Immature natural killer cell (primary cell): ENCODE results near the gene SKI. TPM values are rescaled to one million over a fixed set of nuclear protein-coding genes. Genes with fewer than 3 reads are reported as not detected.
"Not testable (repeated sequence)": the region's sequence is repeated elsewhere in the genome, so short reads cannot be mapped to it uniquely, and the experiment has no call there.

ENCODE experiments used
- DNase-seq, 3 donors: peaks; one replicate each; pipeline ENCODE4 v3.0.0; 2022; ENCODE audit warnings: mixed read lengths in 1 of 3
- H3K27ac Mint-ChIP-seq, 6 donors: one replicate each; pipeline ENCODE4 v1.8.0; 2020; ENCODE audit warnings: mixed read lengths in 6 of 6, mild to moderate bottlenecking in 5 of 6, inconsistent platforms in 4 of 6, moderate library complexity in 3 of 6
- H3K27me3 Mint-ChIP-seq, 3 donors: one replicate each; pipeline ENCODE4 v1.8.0; 2020 to 2021; ENCODE audit warnings: low read depth in 3 of 3, mild to moderate bottlenecking in 3 of 3, mixed read lengths in 3 of 3, moderate library complexity in 3 of 3, inconsistent platforms in 1 of 3
- H3K36me3 Mint-ChIP-seq, 3 donors: one replicate each; pipeline ENCODE4 v1.8.0; 2020; ENCODE audit warnings: mixed read lengths in 3 of 3, inconsistent platforms in 2 of 3, mild to moderate bottlenecking in 2 of 3
- H3K4me1 Mint-ChIP-seq, 2 donors: one replicate each; pipeline ENCODE4 v1.8.0; 2020; ENCODE audit warnings: inconsistent platforms in 2 of 2, mild to moderate bottlenecking in 2 of 2, mixed read lengths in 2 of 2, moderate library complexity in 1 of 2
- H3K4me3 Mint-ChIP-seq, 5 donors: one replicate each; pipeline ENCODE4 v1.8.0; 2020; ENCODE audit warnings: mild to moderate bottlenecking in 5 of 5, mixed read lengths in 5 of 5, inconsistent platforms in 3 of 5, moderate library complexity in 3 of 5
- H3K9me3 Mint-ChIP-seq, 6 donors: one replicate each; pipeline ENCODE4 v1.8.0; 2020; ENCODE audit warnings: mild to moderate bottlenecking in 6 of 6, mixed read lengths in 6 of 6, inconsistent platforms in 4 of 6, moderate library complexity in 3 of 6
- polyA plus RNA-seq, 3 donors: library from polyadenylated mRNA; unstranded; fragments of 300-500 nt; fragmentation: Illumina TruSeq; gene quantifications; one replicate each; pipeline ENCODE4 v1.2.3, GENCODE V29; 2021

Gene SKI
- polyA plus RNA-seq, 3 donors from 2014 or later, result 0.87 to 1.0 TPM; not detected in 1

- Mint-ChIP-seq H3K36me3 (no peaks in the 10 kb centered on the region), H3K4me3 (no peak overlapping the region), H3K27me3 (peaks cover 0 to 6% (median 3%) of the 10 kb centered on the region in 3 donors), H3K9me3 (no peaks in the 10 kb centered on the region), H3K4me1 (peaks cover 0 to 4% of the 10 kb centered on the region in 2 donors), H3K27ac (no peak overlapping the region)
- no peak for DNase-seq
These were observed 95.4 kb downstream of the SKI start for GRCh38 chr1:2323451-2323974.

- H3K27ac Mint-ChIP-seq, result peak overlapping the region in 3 of 6 donors; percentile 31 to 84 (median 83)
- no peaks in the 10 kb centered on the region for H3K36me3 Mint-ChIP-seq
- H3K4me3 Mint-ChIP-seq, result no peak overlapping the region
These were observed 96.6 kb downstream of the SKI start for GRCh38 chr1:2324553-2325366.

GRCh38 chr1:2326524-2326923 lies 98.4 kb downstream of the SKI start:
- H3K27ac Mint-ChIP-seq, result peak overlapping the region in 2 of 6 donors; percentile 78 to 81
- H3K4me3 Mint-ChIP-seq, result no peak overlapping the region
- peaks cover 0 to 6% (median 3%) of the 10 kb centered on the region in 3 donors for H3K27me3 Mint-ChIP-seq
- H3K4me1 Mint-ChIP-seq, result peaks cover 0 to 4% of the 10 kb centered on the region in 2 donors
- no peaks in the 10 kb centered on the region for H3K36me3 Mint-ChIP-seq
- H3K9me3 Mint-ChIP-seq, result no peaks in the 10 kb centered on the region
- DNase-seq, result no peak

More at GRCh38 chr1:2324553-2325366, 96.6 kb downstream of the SKI start:
- DNase-seq, result no peak
- no peaks in the 10 kb centered on the region for H3K9me3 Mint-ChIP-seq
- H3K4me1 Mint-ChIP-seq, result peaks cover 0 to 4% of the 10 kb centered on the region in 2 donors
- peaks cover 0 to 6% (median 3%) of the 10 kb centered on the region in 3 donors for H3K27me3 Mint-ChIP-seq

DNA sequence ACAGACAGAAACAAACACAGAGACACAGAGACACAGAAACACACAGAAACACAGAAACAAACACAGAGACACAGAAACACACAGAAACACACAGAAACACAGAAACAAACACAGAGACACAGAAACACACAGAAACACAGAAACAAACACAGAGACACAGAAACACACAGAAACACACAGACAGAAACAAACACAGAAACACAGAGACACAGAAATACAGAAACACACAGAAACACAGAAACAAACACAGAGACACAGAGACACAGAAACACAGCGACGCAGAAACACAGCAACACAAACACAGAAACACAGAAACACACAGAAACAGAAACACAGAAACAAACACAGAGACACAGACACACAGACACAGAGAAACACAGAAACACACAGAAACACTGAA lies 99.0 kb downstream of the SKI start:
- H3K27me3 Mint-ChIP-seq, H3K36me3 Mint-ChIP-seq, H3K4me1 Mint-ChIP-seq, H3K9me3 Mint-ChIP-seq, DNase-seq: not testable (repeated sequence)
- peak overlapping the region in 3 of 6 donors; percentile 26 to 81 (median 78) for H3K27ac Mint-ChIP-seq
- H3K4me3 Mint-ChIP-seq, result peak overlapping the region in 1 of 5 donors; percentile 6

DNA sequence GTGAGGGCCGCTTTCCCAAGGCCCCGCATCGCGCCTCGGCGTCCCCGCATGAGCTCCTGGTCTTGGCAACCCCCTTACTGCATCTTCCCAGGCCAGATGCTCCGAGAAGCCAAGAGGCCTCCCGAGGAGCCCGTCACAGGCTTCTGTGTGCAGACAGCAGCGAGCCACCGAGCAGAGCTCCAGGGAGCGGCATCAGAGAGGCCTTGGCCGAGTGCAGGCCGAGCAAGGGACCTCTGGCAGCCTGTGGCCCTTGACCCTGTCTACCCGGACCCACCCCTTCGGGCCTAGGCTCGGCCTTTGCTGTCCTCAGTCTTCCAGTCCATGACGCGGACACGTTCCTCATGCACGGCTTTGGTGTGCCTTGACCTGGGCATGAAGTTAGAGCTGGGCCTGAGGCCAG lies 99.7 kb downstream of the SKI start:
- peaks cover 0 to 4% of the 10 kb centered on the region in 2 donors for H3K4me1 Mint-ChIP-seq

DNA sequence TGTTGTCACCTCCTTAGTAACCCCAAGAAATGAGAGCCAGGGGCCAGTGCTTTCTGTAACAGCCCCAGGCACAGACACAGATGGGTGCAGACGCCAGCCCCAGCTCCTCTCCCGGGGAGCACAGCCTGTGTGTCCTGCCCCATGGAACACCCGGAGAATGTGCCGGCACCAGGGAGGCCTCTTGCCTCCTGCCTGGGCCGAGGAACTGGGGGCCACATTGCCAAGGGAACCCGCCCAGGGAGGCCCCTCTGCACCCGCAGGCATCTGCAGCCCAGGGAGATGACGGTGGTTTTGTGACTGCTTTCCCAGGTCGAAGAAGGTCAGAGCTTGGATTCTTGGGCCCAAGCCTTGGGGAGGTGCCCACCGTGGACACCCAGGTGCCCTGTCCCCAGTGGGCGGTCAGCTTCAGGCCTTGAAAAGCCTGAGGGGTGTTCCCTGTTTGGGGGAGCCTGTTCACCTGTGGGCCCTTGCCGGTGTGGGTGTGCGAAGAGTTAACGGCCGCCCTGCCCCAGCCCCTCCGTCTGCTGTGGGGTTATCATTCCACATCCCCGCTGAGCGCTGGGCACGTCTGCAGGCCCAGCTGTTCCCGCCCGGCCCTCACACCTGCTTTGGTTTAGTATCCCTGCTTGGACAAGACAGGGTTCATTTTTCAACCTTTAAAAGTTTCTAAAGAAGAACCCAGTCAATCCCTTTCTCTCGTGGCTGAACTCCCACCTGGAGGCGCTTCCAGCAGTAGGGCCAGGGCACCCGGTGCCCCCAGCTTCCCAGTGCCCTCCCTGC lies 100.7 kb downstream of the SKI start:
- Mint-ChIP-seq H3K27ac (no peak overlapping the region), H3K4me1 (peaks cover 0 to 4% of the 10 kb centered on the region in 2 donors), H3K4me3 (no peak overlapping the region), H3K36me3 (no peaks in the 10 kb centered on the region), H3K27me3 (peaks cover 0 to 6% (median 0%) of the 10 kb centered on the region in 3 donors), H3K9me3 (no peaks in the 10 kb centered on the region)
- DNase-seq, result no peak

More for the DNA sequence above, 99.7 kb downstream of the SKI start:
- DNase-seq, result no peak
- no peaks in the 10 kb centered on the region for H3K9me3 Mint-ChIP-seq
- no peaks in the 10 kb centered on the region for H3K36me3 Mint-ChIP-seq
- H3K27ac Mint-ChIP-seq, result no peak overlapping the region
- peaks cover 0 to 6% (median 0%) of the 10 kb centered on the region in 3 donors for H3K27me3 Mint-ChIP-seq
- no peak overlapping the region for H3K4me3 Mint-ChIP-seq

DNA sequence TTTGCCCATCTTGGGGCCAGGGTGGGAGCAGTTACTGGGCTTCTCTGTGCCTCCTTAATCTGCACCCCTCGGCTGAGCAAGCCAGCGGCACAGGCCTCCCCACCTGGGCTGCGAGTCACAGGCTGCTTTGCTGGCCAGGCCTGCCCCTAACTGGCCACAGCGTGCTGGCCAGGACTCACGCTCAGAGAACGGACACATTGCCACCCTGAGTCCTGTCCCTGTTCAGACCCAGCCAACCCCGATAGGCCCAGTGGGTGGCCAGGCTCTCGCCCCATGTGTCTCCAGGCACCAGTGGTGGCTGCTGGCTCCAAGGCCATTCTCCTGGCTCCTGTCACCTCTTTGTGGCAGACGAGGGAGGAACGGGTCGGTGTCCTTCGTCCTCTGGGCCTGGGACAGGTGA lies 101.9 kb downstream of the SKI start:
- no peaks in the 10 kb centered on the region for H3K36me3 Mint-ChIP-seq
- H3K4me3 Mint-ChIP-seq, result no peak overlapping the region
- H3K4me1 Mint-ChIP-seq, result peaks cover 0 to 4% of the 10 kb centered on the region in 2 donors
- no peak for DNase-seq
- peaks cover 0 to 2% (median 0%) of the 10 kb centered on the region in 3 donors for H3K27me3 Mint-ChIP-seq
- no peak overlapping the region for H3K27ac Mint-ChIP-seq
- no peaks in the 10 kb centered on the region for H3K9me3 Mint-ChIP-seq

GRCh38 chr1:2330519-2331199 lies 102.5 kb downstream of the SKI start:
- Mint-ChIP-seq H3K4me1 (peaks cover 0 to 3% of the 10 kb centered on the region in 2 donors), H3K36me3 (no peaks in the 10 kb centered on the region), H3K27me3 (no peaks in the 10 kb centered on the region), H3K27ac (no peak overlapping the region), H3K9me3 (no peaks in the 10 kb centered on the region), H3K4me3 (no peak overlapping the region)
- no peak for DNase-seq

DNA sequence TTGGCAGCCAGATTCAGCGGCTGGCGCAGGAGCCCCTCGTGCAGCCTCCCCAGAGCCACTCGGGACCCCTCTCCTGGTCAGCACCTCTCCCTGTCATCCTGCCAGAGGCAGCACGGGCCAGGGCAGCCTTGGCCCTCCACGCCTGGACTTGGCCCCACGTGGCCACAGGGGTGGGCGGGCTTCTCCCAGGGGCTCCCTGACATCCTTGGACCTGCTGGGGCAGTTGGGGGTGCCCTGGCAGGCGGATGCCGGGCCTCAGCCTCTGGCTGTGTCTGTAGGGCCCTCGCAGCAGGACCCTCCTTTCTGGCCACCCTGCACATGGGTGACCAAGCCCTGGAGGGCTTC lies 103.1 kb downstream of the SKI start:
- peaks cover 0 to 3% of the 10 kb centered on the region in 2 donors for H3K4me1 Mint-ChIP-seq
- H3K9me3 Mint-ChIP-seq, result no peaks in the 10 kb centered on the region
- no peak overlapping the region for H3K27ac Mint-ChIP-seq
- no peak overlapping the region for H3K4me3 Mint-ChIP-seq
- no peak for DNase-seq
- H3K27me3 Mint-ChIP-seq, result no peaks in the 10 kb centered on the region
- no peaks in the 10 kb centered on the region for H3K36me3 Mint-ChIP-seq

DNA sequence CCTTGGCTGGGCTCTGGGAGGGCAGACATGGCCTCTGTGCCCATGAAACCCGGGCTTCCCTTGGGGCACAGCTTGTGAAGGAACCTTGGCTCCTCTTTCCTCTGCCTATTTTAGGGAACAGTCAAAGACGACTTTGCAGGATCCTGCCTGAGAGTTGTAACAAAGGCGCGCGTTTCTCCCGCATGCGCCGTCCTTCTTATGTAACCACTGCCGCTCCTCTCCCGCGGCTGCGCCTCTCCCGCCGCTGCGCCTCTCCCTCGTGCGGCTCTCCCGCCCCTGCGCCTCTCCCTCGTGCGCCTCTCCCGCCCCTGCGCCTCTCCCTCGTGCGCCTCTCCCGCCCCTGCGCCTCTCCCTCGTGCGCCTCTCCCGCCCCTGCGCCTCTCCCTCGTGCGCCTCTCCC lies 103.5 kb downstream of the SKI start:
- not testable (repeated sequence) for H3K4me3 Mint-ChIP-seq, H3K27ac Mint-ChIP-seq

GRCh38 chr1:2334366-2334765 lies 106.2 kb downstream of the SKI start:
- Mint-ChIP-seq H3K36me3 (no peaks in the 10 kb centered on the region), H3K4me3 (no peak overlapping the region), H3K27ac (no peak overlapping the region), H3K4me1 (no peaks in the 10 kb centered on the region), H3K27me3 (no peaks in the 10 kb centered on the region), H3K9me3 (no peaks in the 10 kb centered on the region)
- DNase-seq, result no peak

More for the DNA sequence above, 103.5 kb downstream of the SKI start:
- not testable (repeated sequence) for H3K36me3 Mint-ChIP-seq, H3K4me1 Mint-ChIP-seq, H3K9me3 Mint-ChIP-seq, H3K27me3 Mint-ChIP-seq, DNase-seq

DNA sequence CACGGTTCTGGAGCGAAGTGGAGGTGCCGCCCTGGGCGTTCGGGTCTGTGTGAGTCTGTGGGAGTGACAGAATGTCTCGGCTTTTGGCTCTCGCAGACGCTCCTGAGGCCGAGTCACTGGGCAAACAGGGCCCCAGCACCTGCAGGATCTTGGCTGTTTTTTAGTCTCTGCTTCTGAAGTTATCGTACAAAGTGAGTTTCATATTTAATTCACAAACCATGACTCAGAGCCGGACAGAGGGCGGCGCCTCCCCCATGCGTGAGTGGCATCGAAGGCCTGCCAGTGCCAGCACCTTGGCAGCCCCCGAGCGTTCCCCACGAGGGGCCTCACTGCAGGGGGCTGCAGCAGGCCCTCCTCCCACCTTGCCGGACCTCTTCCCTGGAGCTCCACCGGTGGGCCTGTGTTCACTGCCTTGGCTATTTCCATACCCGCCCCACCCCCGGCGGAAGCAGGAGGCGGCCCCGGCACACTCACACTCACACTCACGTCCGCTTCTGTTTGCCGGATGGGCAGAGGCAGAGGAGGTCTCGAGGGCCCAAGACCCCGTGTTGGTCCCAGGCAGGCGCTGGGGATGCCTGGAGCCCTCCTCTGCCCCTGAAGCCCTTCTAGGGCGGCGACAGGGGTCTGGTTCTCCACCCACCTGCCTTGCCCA lies 106.9 kb downstream of the SKI start:
- Mint-ChIP-seq H3K4me1 (no peaks in the 10 kb centered on the region), H3K27me3 (no peaks in the 10 kb centered on the region), H3K27ac (no peak overlapping the region), H3K4me3 (no peak overlapping the region), H3K36me3 (no peaks in the 10 kb centered on the region), H3K9me3 (no peaks in the 10 kb centered on the region)
- DNase-seq, result no peak

- no peaks in the 10 kb centered on the region for H3K4me1 Mint-ChIP-seq
- H3K9me3 Mint-ChIP-seq, result no peaks in the 10 kb centered on the region
- no peak overlapping the region for H3K4me3 Mint-ChIP-seq
- no peaks in the 10 kb centered on the region for H3K36me3 Mint-ChIP-seq
- no peak overlapping the region for H3K27ac Mint-ChIP-seq
- no peaks in the 10 kb centered on the region for H3K27me3 Mint-ChIP-seq
- no peak for DNase-seq
These were observed 107.8 kb downstream of the SKI start for GRCh38 chr1:2335721-2336455.
